ENCODE measurements around the gene UBXN4.
"Not testable (repeated sequence)": the region's sequence is repeated elsewhere in the genome, so short reads cannot be mapped to it uniquely, and the experiment has no call there.

Gene UBXN4, protein sequence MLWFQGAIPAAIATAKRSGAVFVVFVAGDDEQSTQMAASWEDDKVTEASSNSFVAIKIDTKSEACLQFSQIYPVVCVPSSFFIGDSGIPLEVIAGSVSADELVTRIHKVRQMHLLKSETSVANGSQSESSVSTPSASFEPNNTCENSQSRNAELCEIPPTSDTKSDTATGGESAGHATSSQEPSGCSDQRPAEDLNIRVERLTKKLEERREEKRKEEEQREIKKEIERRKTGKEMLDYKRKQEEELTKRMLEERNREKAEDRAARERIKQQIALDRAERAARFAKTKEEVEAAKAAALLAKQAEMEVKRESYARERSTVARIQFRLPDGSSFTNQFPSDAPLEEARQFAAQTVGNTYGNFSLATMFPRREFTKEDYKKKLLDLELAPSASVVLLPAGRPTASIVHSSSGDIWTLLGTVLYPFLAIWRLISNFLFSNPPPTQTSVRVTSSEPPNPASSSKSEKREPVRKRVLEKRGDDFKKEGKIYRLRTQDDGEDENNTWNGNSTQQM

GRCh38 chr2:135741395-135742324 lies at the start of gene UBXN4:
Gene UBXN4 (plus strand): TSS chr2:135741855. CDS start chr2:135741930, 75 bp downstream.
- DNase-seq: peak; percentile 94 to 97

- no peak for DNase-seq
Measured at GRCh38 chr2:135694711-135695110, 46.9 kb upstream of the UBXN4 start.

GRCh38 chr2:135698838-135699237 lies 42.8 kb upstream of the UBXN4 start:
- no peak for DNase-seq

DNA sequence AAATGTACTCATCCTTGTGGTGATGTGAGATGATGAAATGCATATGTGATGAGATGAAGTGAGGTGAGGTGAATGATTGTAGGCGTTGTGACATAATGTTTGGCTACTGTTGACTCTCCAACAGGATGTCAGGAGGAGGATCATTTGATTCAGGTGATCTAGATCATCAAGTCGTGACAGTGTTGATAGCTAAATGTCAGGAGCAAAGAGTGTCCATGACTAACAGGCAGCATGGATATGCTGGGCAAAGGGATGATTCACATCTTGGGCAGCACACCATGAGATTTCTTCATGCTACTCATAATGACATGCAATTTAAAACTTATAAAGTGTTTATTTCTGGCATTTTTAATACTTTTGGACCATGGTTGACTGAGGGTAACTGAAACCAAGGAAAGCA lies 40.2 kb upstream of the UBXN4 start:
- DNase-seq: no peak

DNA sequence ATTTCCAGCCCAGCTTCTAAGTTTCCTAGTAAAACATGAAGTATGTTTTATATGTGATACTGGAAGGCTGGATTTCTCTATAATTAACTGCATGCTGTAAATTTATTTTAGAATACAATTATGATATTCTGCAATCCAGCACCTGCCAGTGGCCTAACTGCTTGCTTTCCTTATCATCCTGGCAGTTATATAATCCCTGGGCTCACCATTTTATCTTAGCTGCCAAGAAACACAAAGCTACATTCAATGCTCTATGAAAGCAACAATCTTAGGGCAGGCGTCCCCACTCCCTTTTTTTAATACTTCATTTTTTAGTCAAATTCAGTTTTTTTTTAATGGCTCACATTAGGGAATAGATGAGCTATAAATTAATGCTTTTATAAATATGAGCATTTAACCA lies 38.4 kb upstream of the UBXN4 start:
- DNase-seq: no peak

DNA sequence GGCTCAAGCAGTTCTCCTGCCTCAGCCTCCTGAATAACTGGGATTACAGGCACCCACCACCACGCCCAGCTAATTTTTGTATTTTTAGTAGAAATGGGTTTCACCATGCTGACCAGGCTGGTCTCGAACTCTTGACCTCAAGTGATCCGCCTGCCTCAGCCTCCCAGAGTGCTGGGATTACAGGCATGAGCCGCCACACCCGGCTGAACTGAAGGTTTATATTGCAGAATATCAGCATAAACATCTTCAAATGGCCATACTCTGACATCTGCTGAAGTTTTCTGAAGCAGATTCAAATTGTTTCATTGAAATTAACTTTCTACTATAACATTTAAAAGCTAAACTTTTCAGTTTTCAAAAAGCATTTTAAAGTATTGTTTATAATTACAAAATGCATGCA lies 37.6 kb upstream of the UBXN4 start:
- DNase-seq: not testable (repeated sequence)

- no peak for DNase-seq
Measured at GRCh38 chr2:135708159-135708558, 33.5 kb upstream of the UBXN4 start.

DNA sequence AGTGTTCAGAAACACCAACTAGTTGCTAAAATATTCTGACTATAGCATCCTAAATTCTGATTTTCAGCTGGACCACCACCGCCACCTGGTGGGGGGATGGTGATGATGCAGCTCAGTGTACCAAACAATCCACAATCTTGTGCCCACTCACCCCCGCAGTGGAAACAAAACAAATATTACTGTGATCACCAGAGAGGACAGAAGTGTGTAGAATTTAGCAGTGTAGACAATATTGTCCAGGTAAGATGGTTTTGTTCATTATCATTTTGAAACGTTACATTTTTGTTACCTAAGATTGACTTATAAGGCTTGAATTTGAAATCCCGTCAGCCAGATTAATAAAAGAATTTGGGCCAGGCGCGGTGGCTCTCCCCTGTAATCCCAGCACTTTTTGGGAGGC lies 31.7 kb upstream of the UBXN4 start:
- peak in 1 of 2 experiments; percentile 37 for DNase-seq

DNA sequence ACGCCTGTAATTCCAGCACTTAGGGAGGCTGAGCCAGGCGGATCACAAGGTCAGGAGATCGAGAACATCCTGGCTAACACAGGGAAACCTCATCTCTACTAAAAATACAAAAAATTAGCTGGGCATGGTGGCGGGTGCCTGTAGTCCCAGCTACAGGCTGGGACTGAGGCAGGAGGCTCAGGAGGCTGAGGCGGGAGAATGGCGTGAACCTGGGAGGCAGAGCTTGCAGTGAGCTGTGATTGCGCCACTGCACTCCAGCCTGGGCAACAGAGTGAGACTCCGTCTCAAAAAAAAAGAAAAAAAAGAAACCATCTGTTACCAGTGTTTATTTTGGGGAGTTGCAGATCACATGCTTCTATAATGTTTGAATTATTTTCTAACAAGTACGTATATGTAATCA lies 26.6 kb upstream of the UBXN4 start:
- not testable (repeated sequence) for DNase-seq

DNA sequence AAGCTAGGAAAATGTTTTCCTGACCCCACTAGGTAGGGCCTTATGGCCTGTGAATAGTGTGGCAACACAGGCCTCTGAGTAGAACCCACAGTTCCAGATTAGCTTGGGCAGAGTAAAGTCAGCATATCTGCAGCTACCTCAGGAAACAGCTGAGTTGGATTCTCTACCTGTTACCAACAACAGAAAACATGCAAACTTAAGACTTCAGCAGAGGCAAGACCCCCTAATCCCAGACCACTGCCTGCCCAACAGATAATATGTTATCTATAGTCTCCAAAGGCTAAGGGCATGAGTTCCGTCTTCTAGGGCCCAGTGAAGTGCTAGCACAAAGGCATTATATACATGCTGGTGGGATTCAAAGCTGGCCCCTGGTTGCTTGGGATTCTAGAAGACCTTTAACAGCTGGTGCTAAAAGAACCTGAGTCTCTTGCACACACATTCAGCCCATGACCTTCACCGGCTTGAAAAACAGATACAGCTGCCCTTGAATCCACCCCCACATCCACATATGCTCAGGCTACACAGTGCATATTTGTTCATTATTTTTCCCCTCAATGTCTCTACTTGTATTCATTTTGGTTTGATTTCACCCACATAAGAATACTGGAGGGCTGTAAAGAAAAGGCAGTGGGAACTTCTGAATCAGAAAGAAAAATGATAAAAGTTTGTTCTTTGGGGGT lies 13.5 kb upstream of the UBXN4 start:
- no peak for DNase-seq

DNA sequence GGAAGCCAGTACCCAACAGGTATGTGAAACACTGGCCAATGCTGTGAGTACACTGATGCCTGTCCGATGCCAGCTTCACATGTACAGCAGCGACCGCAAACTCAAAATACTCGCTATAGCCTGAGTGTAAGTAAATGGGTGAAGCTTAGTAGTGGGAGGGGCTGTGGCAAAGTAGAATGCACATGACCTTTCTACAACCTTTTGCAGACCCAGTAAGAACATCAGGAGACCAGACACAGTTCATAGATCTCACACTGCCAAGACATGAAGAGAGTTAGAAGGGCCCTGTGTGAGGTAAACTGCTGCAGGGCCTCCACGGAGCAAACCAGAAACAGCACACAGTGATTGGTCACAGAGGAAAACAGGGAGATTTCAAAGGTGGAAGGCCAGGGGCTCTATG lies 9.1 kb upstream of the UBXN4 start:
- DNase-seq: no peak

DNA sequence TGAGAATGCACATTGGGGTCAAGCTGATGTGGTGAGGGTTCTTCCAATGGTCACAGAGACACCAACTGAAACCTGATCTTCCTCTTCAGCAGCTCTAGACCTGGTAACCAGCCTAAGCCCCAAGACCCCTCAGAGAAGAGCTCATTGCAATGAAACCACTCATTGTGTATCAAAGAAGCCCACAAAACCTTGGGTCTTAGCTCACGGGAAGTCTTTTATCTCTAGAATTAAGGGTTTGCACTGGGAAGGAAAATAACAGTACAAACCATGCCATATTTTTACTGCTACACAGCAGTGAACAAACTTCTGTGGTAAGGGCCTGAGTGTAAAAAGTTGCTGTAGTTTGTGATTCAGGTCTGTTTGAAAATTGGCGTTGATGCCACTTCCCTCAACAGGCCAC lies 8.6 kb upstream of the UBXN4 start:
- no peak for DNase-seq

DNA sequence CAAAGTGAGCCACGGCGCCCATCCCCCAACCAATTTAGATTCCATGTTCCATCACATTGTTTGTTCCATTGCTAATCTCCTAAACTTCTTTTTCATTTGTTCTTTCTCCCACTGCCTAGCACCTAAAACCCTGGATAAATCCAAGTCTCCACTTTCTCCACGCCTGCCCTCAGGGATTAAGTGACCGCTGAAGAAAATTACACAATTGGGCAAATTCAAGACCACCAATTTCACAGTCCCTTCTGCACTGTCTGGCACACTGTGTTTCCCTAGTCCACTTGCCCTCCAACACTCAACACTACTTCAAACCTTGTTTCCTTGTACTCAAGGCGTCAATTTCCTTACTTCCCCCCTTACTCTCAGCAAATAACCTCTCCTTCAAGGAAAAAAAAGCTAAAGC lies 5.1 kb upstream of the UBXN4 start:
- DNase-seq: no peak

- no peak for DNase-seq
Measured at GRCh38 chr2:135740206-135740605, 1.4 kb upstream of the UBXN4 start.

- no peak for DNase-seq
Measured at GRCh38 chr2:135741043-135741394, 636 bp upstream of the UBXN4 start.

- no peak for DNase-seq
Measured at GRCh38 chr2:135742325-135742757, 686 bp downstream of the UBXN4 start.

- DNase-seq: no peak
Measured at GRCh38 chr2:135743860-135744259, 2.2 kb downstream of the UBXN4 start.

DNA sequence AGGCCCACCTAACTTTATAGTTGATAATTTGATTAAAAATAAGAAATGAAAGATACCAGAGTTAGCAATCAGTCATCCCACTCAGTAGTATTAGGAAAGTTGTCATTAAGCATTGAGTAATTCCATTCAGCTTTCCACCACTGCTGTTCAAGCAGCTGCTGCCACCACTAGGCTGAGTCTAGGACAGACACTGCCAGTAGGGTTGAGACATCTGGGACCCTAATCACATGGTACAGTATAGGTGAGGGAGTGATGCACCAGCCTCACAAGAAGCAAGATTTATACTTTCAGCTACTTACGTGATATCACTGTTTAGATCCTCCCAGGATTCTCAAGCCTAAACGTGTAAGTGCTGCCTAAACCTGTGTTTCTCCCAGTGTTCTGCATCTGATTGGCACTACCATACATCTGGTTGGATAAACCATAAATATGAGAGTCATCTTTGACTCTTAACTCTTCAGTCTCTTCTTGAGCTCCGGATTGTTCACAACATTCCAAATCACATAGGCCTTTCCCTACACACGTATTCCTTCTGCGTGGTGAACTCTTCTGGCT lies 3.2 kb downstream of the UBXN4 start:
- no peak for DNase-seq

GRCh38 chr2:135745545-135745944 lies 3.9 kb downstream of the UBXN4 start:
- DNase-seq: no peak

DNA sequence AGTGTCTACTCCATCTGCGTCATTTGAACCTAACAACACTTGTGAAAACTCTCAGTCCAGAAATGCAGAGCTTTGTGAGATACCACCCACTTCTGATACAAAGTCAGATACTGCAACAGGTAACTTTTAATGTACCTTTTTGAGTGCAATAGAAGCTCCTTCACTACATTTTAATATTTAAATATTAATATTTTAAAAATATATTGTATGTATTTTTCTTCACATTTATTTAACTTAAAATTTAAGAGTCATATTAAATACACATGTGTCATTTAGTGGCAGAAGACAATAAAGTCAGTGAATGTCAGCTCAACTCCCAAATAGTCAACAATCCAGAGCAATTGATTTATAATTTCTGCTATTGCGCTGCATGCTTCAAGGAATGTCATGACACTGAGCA lies 13.9 kb downstream of the UBXN4 start:
- no peak for DNase-seq

GRCh38 chr2:135756692-135757091 lies 15.0 kb downstream of the UBXN4 start:
- DNase-seq: no peak

GRCh38 chr2:135762022-135762421 lies 20.4 kb downstream of the UBXN4 start:
- DNase-seq: no peak

DNA sequence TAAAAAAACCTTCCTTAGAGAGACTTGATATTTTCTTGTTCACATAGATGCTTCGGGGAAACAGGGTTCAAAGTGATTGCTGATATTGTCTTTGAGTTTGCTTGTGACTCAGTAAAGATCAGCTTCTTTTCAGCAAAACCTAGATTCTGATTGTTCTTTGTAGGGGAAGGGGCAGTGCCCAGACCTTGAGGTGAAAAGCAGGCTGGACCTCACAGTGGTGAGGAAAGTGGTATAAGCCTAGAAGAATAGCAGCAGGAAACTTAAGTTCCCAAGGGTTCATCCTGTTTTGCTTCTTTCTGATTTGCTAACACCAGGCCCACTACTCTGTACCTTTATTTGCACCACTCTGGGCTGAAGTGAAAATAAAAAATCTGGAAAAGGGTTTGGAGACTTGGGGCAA lies 20.9 kb downstream of the UBXN4 start:
- no peak for DNase-seq

All from NCI-H1930 (cell line).